ENCODE results near the gene RIC3.

GRCh38 chr11:8060146-8060719 is 108.6 kb downstream of the RIC3 start:
- no peak for TF ChIP-seq CTCF (IDR thresholded peaks at IDR 0.05)
- no peak for TF ChIP-seq POLR2A (IDR thresholded peaks at IDR 0.05)
- TF ChIP-seq EP300 (IDR thresholded peaks at IDR 0.05; ENCODE audit: low read depth) = no peak
- TF ChIP-seq POLR2AphosphoS5 (IDR thresholded peaks at IDR 0.05) = no peak
